Muscle layer of duodenum (tissue), 2 donors: Measurements from ENCODE around the gene TBC1D25.
A peak's percentile ranks its signal among the peaks of the same experiment; 100 is the strongest.

ENCODE experiments used
- H3K27ac ChIP-seq: one replicate; pipeline ENCODE4 v1.7.0; 2013; ENCODE audit warnings: mild to moderate bottlenecking, low read length
- H3K27me3 ChIP-seq: one replicate; pipeline ENCODE4 v1.7.0; 2013; ENCODE audit warnings: low read depth, mild to moderate bottlenecking, control low read depth, low read length
- H3K36me3 ChIP-seq, 2 donors: one replicate each; pipeline ENCODE4 v1.7.0; 2013; ENCODE audit warnings: low read length in 2 of 2, control low read depth in 1 of 2, mild to moderate bottlenecking in 1 of 2; ENCODE audit not compliant: insufficient read depth in 2 of 2, control insufficient read depth in 1 of 2
- H3K4me1 ChIP-seq, 2 donors: one replicate each; pipeline ENCODE4 v1.7.0; 2013; ENCODE audit warnings: low read length in 2 of 2, mild to moderate bottlenecking in 2 of 2, control low read depth in 1 of 2, moderate library complexity in 1 of 2; ENCODE audit not compliant: insufficient read depth in 2 of 2, control insufficient read depth in 1 of 2
- H3K4me3 ChIP-seq, 2 donors: one replicate each; pipeline ENCODE4 v1.7.0; 2013; ENCODE audit warnings: low read length in 2 of 2, low read depth in 1 of 2, mild to moderate bottlenecking in 1 of 2
- H3K9me3 ChIP-seq, 2 donors: one replicate each; pipeline ENCODE4 v1.7.0; 2013; ENCODE audit warnings: low read length in 2 of 2, control low read depth in 1 of 2, mild to moderate bottlenecking in 1 of 2; ENCODE audit not compliant: control insufficient read depth in 1 of 2
- donor health status: healthy.

Gene TBC1D25

DNA sequence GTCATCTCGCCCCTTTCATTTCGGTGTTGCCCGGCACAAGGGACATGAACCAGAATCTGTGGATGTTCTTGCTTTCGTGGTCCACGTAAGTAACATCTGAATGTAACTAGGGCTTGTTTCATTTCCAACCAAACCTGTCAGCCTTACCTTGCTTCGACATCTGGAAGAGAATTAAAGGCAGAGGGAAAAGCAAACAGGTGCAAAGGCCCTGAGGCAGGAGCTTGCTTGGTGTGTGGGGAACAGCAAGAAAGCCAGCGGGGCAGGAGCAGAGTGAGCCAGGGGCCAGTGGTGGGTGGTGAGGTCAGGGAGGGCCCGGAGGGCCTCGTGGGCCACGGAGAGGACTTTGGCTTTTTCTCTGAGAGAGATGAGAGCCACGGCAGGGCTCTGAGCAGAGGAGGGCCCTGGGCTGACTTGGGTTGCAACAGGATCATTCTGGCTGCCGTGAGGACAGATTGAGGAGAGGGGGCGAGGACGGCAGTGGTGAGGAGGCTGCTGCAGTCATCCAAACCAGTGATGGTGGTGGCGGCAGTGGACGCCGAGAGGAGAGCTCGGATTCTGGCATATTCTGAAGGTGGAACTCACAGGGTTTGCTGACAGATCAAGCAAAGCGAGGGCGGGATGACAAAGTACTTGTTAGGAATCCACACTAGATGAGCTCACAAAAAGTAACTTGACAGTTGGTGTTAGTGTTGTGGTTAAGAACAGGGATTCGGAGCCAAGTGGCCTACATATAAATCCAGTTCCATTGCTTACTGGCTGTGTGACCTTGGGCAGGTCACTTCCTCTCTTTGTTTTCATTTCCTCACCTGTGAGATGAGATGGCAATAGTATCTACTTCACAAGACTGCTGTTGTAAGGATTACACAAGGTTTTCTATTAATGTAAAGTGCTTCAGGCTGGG, 50.9 kb downstream of the TBC1D25 start:
- H3K36me3 ChIP-seq, result no peaks in the 10 kb centered on the region

DNA sequence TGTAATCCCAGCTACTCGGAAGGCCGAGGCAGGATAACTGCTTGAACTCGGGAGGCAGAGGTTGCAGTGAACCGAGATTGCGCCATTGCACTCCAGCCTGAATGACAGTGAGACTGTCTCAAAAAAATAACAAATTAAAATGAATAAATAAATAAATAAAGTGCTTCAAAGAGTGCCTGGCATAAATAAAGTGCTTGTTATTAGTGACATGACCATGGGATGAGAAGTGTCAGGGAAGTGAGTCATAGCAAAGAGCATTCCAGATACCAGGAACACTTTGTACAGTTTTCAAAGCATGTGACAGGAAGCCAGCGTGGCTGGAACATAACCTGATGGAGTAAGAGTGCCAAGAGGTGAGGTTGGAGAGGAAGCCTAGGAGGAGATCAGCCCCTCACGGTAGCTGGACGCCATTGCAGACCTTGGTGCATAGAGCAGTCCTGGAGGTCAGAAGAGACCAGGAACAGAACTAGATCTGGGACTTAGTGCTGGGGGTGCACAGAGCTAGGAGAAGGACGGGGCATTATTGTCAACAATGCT, 51.8 kb downstream of the TBC1D25 start:
- Histone ChIP-seq H3K27ac (no peak overlapping the region), H3K36me3 (no peaks in the 10 kb centered on the region), H3K4me3 (no peak overlapping the region), H3K27me3 (no peaks in the 10 kb centered on the region), H3K9me3 (no peaks in the 10 kb centered on the region), H3K4me1 (no peaks in the 10 kb centered on the region)

More for the DNA sequence above, 50.9 kb downstream of the TBC1D25 start:
- Histone ChIP-seq H3K27ac (no peak overlapping the region), H3K4me3 (no peak overlapping the region), H3K9me3 (no peaks in the 10 kb centered on the region), H3K4me1 (no peaks in the 10 kb centered on the region), H3K27me3 (no peaks in the 10 kb centered on the region)

DNA sequence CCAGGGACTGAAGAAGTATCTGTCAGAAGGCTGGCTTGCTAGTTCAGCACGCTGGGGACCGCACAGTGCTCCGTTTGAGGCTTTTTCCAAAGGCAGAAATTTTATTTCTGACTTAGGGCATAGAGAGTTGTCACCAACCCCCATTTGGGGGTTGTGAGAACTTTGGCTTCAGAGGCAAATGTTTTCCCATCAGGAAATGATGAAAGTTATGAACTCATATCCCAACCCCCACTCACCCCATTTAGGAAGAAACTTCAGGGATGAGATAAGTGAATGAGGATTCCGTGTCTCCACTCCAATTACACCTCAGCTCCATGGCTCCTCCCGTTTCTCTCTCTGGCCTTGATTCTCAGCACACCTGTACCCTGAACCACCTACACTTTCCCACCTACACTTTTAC, 53.5 kb downstream of the TBC1D25 start:
- no peaks in the 10 kb centered on the region for H3K4me1 ChIP-seq
- no peaks in the 10 kb centered on the region for H3K36me3 ChIP-seq
- H3K9me3 ChIP-seq, result no peaks in the 10 kb centered on the region
- no peak overlapping the region for H3K4me3 ChIP-seq
- no peaks in the 10 kb centered on the region for H3K27me3 ChIP-seq
- H3K27ac ChIP-seq, result no peak overlapping the region

GRCh38 chrX:48595929-48596328, 56.4 kb downstream of the TBC1D25 start:
- Histone ChIP-seq H3K4me3 (no peak overlapping the region), H3K9me3 (no peaks in the 10 kb centered on the region), H3K4me1 (peaks cover 0 to 6% of the 10 kb centered on the region in 2 donors), H3K36me3 (peaks cover 0 to 23% of the 10 kb centered on the region in 2 donors), H3K27me3 (no peaks in the 10 kb centered on the region), H3K27ac (no peak overlapping the region)

DNA sequence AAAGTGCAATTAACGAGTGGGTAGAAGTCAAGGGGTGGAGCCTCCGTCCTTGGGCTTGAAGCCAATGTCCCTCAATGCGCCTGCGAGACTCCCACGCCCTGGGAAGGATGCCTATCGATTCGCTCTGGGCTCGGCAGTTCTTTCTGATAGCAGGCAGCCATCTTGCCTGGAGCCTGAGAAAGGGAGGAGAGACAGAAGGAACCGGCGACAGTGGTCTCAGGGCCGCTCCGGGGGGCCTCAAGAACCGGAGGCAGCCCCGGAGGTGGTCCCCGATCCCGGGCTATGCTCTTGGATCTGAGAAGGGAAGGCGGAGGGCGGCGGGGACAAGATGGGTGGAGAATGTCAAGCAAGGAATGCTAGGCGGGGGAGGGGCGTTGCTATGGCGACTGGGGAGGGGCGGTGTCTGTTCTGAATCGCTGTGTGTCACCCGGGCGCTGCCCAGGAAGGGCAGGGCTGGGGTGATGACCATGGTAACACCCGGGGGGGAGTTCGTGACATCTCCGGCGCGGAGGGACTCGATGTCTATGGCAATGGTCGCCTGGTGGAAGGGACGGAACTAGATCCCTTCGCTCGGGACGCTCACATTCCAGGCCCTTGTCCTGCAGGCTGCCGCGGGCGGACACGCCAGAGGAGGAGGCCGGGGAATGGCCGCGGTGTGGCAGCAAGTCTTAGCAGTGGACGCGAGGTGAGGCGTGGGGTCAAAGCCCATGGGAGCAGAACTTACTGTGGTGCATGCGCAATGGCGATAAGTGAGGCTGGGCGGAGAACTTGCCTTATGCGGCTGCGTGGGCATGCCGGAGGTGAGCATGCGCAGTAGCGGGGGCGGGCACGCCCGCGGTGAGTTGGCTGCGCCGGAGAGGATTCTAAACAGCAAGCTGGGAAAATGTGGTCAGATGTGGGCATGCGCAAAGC, 58.1 kb downstream of the TBC1D25 start, which contains the start of gene WDR13:
Gene WDR13, plus strand, starts transcription at position 140 of the 912 bp plus-strand sequence. Its CDS starts 505 bp downstream, at position 645.
- Histone ChIP-seq H3K4me1 (peaks cover 0 to 6% of the 10 kb centered on the region in 2 donors), H3K27ac (peak within 1 kb of the TSS; percentile 89), H3K4me3 (peak within 1 kb of the TSS; percentile 62 to 65), H3K27me3 (no peaks in the 10 kb centered on the region), H3K9me3 (no peaks in the 10 kb centered on the region), H3K36me3 (peaks cover 10 to 39% of the 10 kb centered on the region in 2 donors)

DNA sequence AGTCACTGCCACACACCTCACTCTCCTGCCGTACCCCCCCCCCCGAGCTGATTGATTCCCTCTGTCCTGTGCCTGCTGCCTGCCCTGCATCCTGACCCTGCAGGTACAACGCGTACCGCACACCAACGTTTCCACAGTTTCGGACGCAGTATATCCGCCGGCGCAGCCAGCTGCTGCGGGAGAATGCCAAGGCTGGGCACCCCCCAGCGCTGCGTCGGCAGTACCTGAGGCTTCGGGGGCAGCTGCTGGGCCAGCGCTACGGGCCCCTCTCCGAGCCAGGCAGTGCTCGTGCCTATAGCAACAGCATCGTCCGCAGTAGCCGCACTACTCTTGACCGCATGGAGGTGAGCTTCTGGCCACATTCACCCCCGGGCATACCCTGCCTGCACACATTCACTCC, 59.1 kb downstream of the TBC1D25 start:
- Histone ChIP-seq H3K27me3 (no peaks in the 10 kb centered on the region), H3K27ac (peak overlapping the region; percentile 89), H3K4me3 (peak overlapping the region in 1 of 2 donors; percentile 62), H3K36me3 (peaks cover 10 to 47% of the 10 kb centered on the region in 2 donors), H3K4me1 (peaks cover 0 to 6% of the 10 kb centered on the region in 2 donors), H3K9me3 (no peaks in the 10 kb centered on the region)

- no peak overlapping the region for H3K27ac ChIP-seq
- H3K9me3 ChIP-seq, result no peaks in the 10 kb centered on the region
- H3K36me3 ChIP-seq, result peaks cover 10 to 55% of the 10 kb centered on the region in 2 donors
- H3K27me3 ChIP-seq, result no peaks in the 10 kb centered on the region
- no peak overlapping the region for H3K4me3 ChIP-seq
- peaks cover 0 to 6% of the 10 kb centered on the region in 2 donors for H3K4me1 ChIP-seq
Measured at GRCh38 chrX:48599341-48599740, 59.8 kb downstream of the TBC1D25 start.

- no peaks in the 10 kb centered on the region for H3K27me3 ChIP-seq
- no peaks in the 10 kb centered on the region for H3K9me3 ChIP-seq
- H3K27ac ChIP-seq, result no peak overlapping the region
- H3K4me1 ChIP-seq, result peaks cover 0 to 6% of the 10 kb centered on the region in 2 donors
- no peak overlapping the region for H3K4me3 ChIP-seq
- H3K36me3 ChIP-seq, result peaks cover 12 to 64% of the 10 kb centered on the region in 2 donors
Measured at GRCh38 chrX:48600226-48600625, 60.7 kb downstream of the TBC1D25 start.

DNA sequence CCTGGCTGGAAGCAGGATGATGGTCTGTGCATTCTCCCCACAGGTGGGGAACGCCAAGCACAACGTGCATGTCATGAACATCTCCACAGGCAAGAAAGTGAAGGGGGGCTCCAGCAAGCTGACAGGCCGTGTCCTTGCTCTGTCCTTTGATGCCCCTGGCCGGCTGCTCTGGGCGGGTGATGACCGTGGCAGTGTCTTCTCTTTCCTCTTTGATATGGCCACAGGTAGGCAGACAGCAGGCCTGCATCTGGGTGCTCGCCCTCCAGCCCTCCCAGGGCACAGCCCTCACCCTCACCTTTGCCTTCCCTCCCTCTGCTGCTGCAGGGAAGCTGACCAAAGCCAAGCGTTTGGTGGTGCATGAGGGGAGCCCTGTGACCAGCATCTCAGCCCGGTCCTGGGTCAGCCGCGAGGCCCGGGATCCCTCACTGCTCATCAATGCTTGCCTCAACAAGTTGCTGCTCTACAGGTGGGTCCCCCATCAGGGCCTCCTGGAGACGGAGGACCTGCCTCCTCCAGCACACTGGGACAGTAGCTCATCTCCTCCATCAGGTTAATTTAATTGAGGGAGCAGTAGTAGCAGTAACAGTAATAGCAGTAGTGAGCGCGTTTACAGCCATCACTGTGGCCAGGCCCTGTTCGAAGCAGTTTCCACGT, 62.4 kb downstream of the TBC1D25 start:
- no peak overlapping the region for H3K4me3 ChIP-seq
- no peaks in the 10 kb centered on the region for H3K9me3 ChIP-seq
- peaks cover 0 to 6% of the 10 kb centered on the region in 2 donors for H3K4me1 ChIP-seq
- H3K27me3 ChIP-seq, result no peaks in the 10 kb centered on the region
- H3K36me3 ChIP-seq, result peaks cover 13 to 67% of the 10 kb centered on the region in 2 donors
- no peak overlapping the region for H3K27ac ChIP-seq

DNA sequence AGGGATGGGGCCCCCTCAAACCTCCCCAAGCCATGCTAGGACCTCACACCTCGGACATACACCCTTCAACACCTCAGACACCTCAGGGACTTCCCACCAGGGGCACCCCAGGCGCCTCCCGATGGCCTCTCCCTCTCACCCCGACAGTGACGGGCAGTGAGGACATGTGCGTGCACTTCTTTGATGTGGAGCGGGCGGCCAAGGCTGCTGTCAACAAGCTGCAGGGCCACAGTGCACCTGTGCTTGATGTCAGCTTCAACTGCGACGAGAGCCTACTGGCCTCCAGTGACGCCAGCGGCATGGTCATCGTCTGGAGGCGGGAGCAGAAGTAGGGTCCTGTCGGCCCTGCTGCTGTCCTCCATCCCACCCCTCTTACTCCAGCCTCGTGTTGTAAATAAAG, 65.2 kb downstream of the TBC1D25 start:
- Histone ChIP-seq H3K27ac (no peak overlapping the region), H3K4me3 (no peak overlapping the region), H3K27me3 (no peaks in the 10 kb centered on the region), H3K4me1 (no peaks in the 10 kb centered on the region), H3K36me3 (peaks cover 13 to 57% of the 10 kb centered on the region in 2 donors), H3K9me3 (no peaks in the 10 kb centered on the region)
